Measurements from ENCODE around the gene MOB1B. TPM values are rescaled to one million over a fixed set of nuclear protein-coding genes. Genes with fewer than 3 reads are reported as not detected.

The MOB1B gene
- total and polyA plus RNA-seq, 2 of the 13 experiments (the other 11 are each of a cell fraction or from before 2014, with no cell fraction given), result 3.9 to 4.0 TPM

DNA sequence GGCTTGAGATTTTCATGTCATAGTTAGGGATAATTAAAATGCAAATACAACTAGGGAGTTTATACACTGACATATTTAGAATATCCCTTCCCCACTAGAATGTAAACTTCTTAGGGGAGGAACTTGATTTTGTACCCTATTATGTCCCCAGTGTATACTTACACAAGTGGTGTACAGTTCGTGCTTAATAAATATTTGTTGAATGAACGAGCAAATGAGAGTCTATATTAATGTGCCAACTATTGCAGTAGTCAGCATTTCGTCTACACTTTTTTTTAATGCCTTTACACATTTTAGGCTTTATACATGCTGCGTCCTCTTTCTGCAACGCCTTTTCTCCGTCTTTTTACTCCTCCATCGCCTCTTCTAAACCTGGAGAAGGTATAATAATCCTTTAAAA lies 8.4 kb upstream of the MOB1B start:
- no peak overlapping the region for H3K4me3 ChIP-seq (replicated peaks in 1 of 3; ENCODE audit: insufficient read depth in 1 of 3, low read depth in 2 of 3, low read length in 3 of 3)
- BruUV-seq (replicated peaks), result no TSS peak
- no peaks in the 10 kb centered on the region for H3K79me2 ChIP-seq (ENCODE audit: insufficient read depth, low read length)
- ATAC-seq, result no peak
- 43% methylated on average over 7 of the region's 7 CpGs for WGBS (ENCODE audit: low lambda C conversion rate)
- peaks cover 16% of the 10 kb centered on the region for H3K4me1 ChIP-seq (ENCODE audit: insufficient read depth, low read length)
- H3K27ac ChIP-seq (ENCODE audit: extremely low read length, insufficient read depth, low read length), result no peak overlapping the region
- no peak for DNase-seq (ENCODE audit: low spot score)
- H2AFZ ChIP-seq (ENCODE audit: low read length), result no peak overlapping the region
- ChIA-PET POLR2A (no interaction called here), CTCF (ENCODE audit: low intra/inter-chr PET ratio, low total read pairs) (no interaction called here)
- no peaks in the 10 kb centered on the region for H3K36me3 ChIP-seq (replicated peaks in 1 of 2; ENCODE audit: control insufficient read depth in 1 of 2, insufficient read depth in 2 of 2, low read length in 2 of 2)
- no peaks in the 10 kb centered on the region for H3K9me3 ChIP-seq (ENCODE audit: low read length)
- no peaks in the 10 kb centered on the region for H3K27me3 ChIP-seq (ENCODE audit: control insufficient read depth in 1 of 2, insufficient read depth in 2 of 2, low read length in 2 of 2)
- H4K20me1 ChIP-seq (ENCODE audit: insufficient read depth, low read length), result no peaks in the 10 kb centered on the region
- TF ChIP-seq MAFK (conservative IDR thresholded peaks at IDR 0.05 in 1 of 2, IDR thresholded peaks at IDR 0.05 in 1 of 2; ENCODE audit: low read length in 2 of 2), result peak; percentile 41 to 69
- no peak for TF ChIP-seq GTF3A (CRISPR knock-in tag; conservative IDR thresholded peaks at IDR 0.05)
- peak; percentile 34 for TF ChIP-seq MAFF (IDR thresholded peaks at IDR 0.05; ENCODE audit: low read depth, low read length)
- H3K4me2 ChIP-seq (ENCODE audit: low read depth, low read length), result no peak overlapping the region
- in situ Hi-C loops (cut with HindIII; ENCODE audit: extremely low pct_ligation_motif_present, low pct_unique_long_range_greater_than_20kb) (no loop called here), intact Hi-C loops (cut with micrococcal nuclease; ENCODE audit: unreplicated experiment) (no loop called here)
- H3K9ac ChIP-seq (ENCODE audit: insufficient read depth, low read depth, low read length), result no peak overlapping the region
- no peak for FAIRE-seq

DNA sequence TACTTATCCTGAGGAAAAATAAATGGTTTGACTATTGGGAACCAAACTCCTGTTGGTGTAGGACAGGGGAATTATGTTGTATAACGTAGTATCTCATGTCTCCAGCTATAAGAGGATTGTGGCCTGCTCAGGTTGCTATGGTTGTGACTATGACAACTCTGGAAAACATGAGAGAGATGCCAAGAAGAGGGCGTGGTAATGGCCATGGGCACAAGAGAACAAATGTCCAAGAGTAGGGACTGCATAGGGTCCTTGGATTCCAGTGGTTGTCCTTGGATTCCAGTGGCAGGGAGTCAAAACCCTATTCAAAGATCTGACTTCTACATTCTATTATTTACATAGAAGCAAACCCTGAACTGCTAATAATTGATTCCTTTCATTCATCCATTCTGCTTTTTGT lies 6.8 kb upstream of the MOB1B start:
- H3K4me2 ChIP-seq (ENCODE audit: low read depth, low read length), result no peak overlapping the region
- ATAC-seq, result peak; percentile 35; the same call in 2 of the 3 replicates
- no peaks in the 10 kb centered on the region for H3K36me3 ChIP-seq (replicated peaks in 1 of 2; ENCODE audit: control insufficient read depth in 1 of 2, insufficient read depth in 2 of 2, low read length in 2 of 2)
- WGBS (ENCODE audit: low lambda C conversion rate), result 17% methylated on average over 2 of the region's 2 CpGs
- H3K9me3 ChIP-seq (ENCODE audit: low read length), result no peaks in the 10 kb centered on the region
- POLR2A ChIA-PET, result no interaction called here
- FAIRE-seq, result no peak
- intact Hi-C loops (cut with micrococcal nuclease; ENCODE audit: unreplicated experiment) (no loop called here), in situ Hi-C loops (cut with HindIII; ENCODE audit: extremely low pct_ligation_motif_present, low pct_unique_long_range_greater_than_20kb) (no loop called here)
- no TSS peak for BruUV-seq (replicated peaks)
- no peak for TF ChIP-seq GPN1 (CRISPR knock-in tag; IDR thresholded peaks at IDR 0.05; ENCODE audit: borderline replicate concordance)
- TF ChIP-seq JUNB (CRISPR knock-in tag; IDR thresholded peaks at IDR 0.05; ENCODE audit: borderline replicate concordance), result no peak
- TF ChIP-seq FOXP1 (IDR thresholded peaks at IDR 0.05), result no peak
- no peak for TF ChIP-seq FOXP1 (CRISPR knock-in tag; IDR thresholded peaks at IDR 0.05)
- no peak for TF ChIP-seq ATF7-NPFF (CRISPR knock-in tag; IDR thresholded peaks at IDR 0.05; ENCODE audit: low read depth)
- TF ChIP-seq TRAFD1 (CRISPR knock-in tag; IDR thresholded peaks at IDR 0.05; ENCODE audit: borderline replicate concordance), result no peak
- no peak for TF ChIP-seq PITX1 (CRISPR knock-in tag; IDR thresholded peaks at IDR 0.05)
- no peak for TF ChIP-seq SIN3A (IDR thresholded peaks at IDR 0.05; ENCODE audit: borderline replicate concordance, low read depth, low read length)
- no peak for TF ChIP-seq REPIN1 (CRISPR knock-in tag; IDR thresholded peaks at IDR 0.05; ENCODE audit: borderline replicate concordance, low read depth)
- no peak for TF ChIP-seq TEAD3 (CRISPR knock-in tag; optimal IDR thresholded peaks at IDR 0.05; ENCODE audit: borderline replicate concordance)
- TF ChIP-seq, protein P1, sequence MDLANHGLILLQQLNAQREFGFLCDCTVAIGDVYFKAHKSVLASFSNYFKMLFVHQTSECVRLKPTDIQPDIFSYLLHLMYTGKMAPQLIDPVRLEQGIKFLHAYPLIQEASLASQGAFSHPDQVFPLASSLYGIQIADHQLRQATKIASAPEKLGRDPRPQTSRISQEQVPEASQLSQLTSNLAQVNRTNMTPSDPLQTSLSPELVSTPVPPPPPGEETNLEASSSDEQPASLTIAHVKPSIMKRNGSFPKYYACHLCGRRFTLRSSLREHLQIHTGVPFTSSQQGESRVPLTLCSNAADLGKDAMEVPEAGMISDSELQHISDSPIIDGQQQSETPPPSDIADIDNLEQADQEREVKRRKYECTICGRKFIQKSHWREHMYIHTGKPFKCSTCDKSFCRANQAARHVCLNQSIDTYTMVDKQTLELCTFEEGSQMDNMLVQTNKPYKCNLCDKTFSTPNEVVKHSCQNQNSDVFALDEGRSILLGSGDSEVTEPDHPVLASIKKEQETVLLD (CRISPR knock-in tag; IDR thresholded peaks at IDR 0.05; ENCODE audit: low read depth), result no peak
- TF ChIP-seq, protein P2, sequence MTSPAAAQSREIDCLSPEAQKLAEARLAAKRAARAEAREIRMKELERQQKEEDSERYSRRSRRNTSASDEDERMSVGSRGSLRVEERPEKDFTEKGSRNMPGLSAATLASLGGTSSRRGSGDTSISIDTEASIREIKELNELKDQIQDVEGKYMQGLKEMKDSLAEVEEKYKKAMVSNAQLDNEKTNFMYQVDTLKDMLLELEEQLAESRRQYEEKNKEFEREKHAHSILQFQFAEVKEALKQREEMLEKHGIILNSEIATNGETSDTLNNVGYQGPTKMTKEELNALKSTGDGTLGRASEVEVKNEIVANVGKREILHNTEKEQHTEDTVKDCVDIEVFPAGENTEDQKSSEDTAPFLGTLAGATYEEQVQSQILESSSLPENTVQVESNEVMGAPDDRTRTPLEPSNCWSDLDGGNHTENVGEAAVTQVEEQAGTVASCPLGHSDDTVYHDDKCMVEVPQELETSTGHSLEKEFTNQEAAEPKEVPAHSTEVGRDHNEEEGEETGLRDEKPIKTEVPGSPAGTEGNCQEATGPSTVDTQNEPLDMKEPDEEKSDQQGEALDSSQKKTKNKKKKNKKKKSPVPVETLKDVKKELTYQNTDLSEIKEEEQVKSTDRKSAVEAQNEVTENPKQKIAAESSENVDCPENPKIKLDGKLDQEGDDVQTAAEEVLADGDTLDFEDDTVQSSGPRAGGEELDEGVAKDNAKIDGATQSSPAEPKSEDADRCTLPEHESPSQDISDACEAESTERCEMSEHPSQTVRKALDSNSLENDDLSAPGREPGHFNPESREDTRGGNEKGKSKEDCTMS (CRISPR knock-in tag; conservative IDR thresholded peaks at IDR 0.05), result no peak
- peaks cover 16% of the 10 kb centered on the region for H3K4me1 ChIP-seq (ENCODE audit: insufficient read depth, low read length)
- no peak overlapping the region for H3K4me3 ChIP-seq (replicated peaks in 1 of 3; ENCODE audit: insufficient read depth in 1 of 3, low read depth in 2 of 3, low read length in 3 of 3)
- no peak overlapping the region for H2AFZ ChIP-seq (ENCODE audit: low read length)
- no peak overlapping the region for H3K27ac ChIP-seq (ENCODE audit: extremely low read length, insufficient read depth, low read length)
- H3K27me3 ChIP-seq (ENCODE audit: control insufficient read depth in 1 of 2, insufficient read depth in 2 of 2, low read length in 2 of 2), result no peaks in the 10 kb centered on the region
- DNase-seq (ENCODE audit: low spot score), result peak; percentile 26
- H3K79me2 ChIP-seq (ENCODE audit: insufficient read depth, low read length), result no peaks in the 10 kb centered on the region
- no peaks in the 10 kb centered on the region for H4K20me1 ChIP-seq (ENCODE audit: insufficient read depth, low read length)
- H3K9ac ChIP-seq (ENCODE audit: insufficient read depth, low read depth, low read length), result no peak overlapping the region
- CTCF ChIA-PET (ENCODE audit: low intra/inter-chr PET ratio, low total read pairs), result no interaction called here
